GM21619 (cell line): Measurements from ENCODE around the gene SLC6A1.

Experiments used
- ATAC-seq: cut with Tn5 transposase; IDR thresholded peaks from one replicate; pipeline ENCODE4 v1.9.1; 2021; ENCODE audit not compliant: unreplicated experiment

SLC6A1 gene

GRCh38 chr3:11015369-11015768 lies 22.8 kb downstream of the SLC6A1 start:
- ATAC-seq: no peak

- ATAC-seq: no peak
These were observed 24.2 kb downstream of the SLC6A1 start for GRCh38 chr3:11016727-11017126.

GRCh38 chr3:11019116-11019819 lies 26.7 kb downstream of the SLC6A1 start:
- ATAC-seq: no peak

- ATAC-seq: no peak
These were observed 28.2 kb downstream of the SLC6A1 start for GRCh38 chr3:11020764-11021163.

GRCh38 chr3:11021611-11022011 lies 29.1 kb downstream of the SLC6A1 start:
- ATAC-seq: no peak

- no peak for ATAC-seq
These were observed 29.6 kb downstream of the SLC6A1 start for GRCh38 chr3:11022115-11022514.

GRCh38 chr3:11024181-11024580 lies 31.6 kb downstream of the SLC6A1 start:
- no peak for ATAC-seq

GRCh38 chr3:11029948-11030347 lies 37.4 kb downstream of the SLC6A1 start:
- no peak for ATAC-seq

- ATAC-seq: no peak
These were observed 41.3 kb downstream of the SLC6A1 start for GRCh38 chr3:11033871-11034270.

- ATAC-seq: no peak
These were observed 41.9 kb downstream of the SLC6A1 start for GRCh38 chr3:11034309-11034985.

- ATAC-seq: no peak
These were observed 43.4 kb downstream of the SLC6A1 start for GRCh38 chr3:11035757-11036505.

GRCh38 chr3:11037241-11037873 lies 44.8 kb downstream of the SLC6A1 start:
- ATAC-seq: no peak

- no peak for ATAC-seq
These were observed 45.4 kb downstream of the SLC6A1 start for GRCh38 chr3:11037976-11038375.

GRCh38 chr3:11045536-11045935 lies 53.0 kb downstream of the SLC6A1 start:
- no peak for ATAC-seq

- no peak for ATAC-seq
These were observed 55.0 kb downstream of the SLC6A1 start for GRCh38 chr3:11047500-11047899.

GRCh38 chr3:11050666-11051323 lies 58.2 kb downstream of the SLC6A1 start:
- ATAC-seq: no peak

- ATAC-seq: no peak
These were observed 61.5 kb downstream of the SLC6A1 start for GRCh38 chr3:11053926-11054503.

GRCh38 chr3:11054739-11055438 lies 62.3 kb downstream of the SLC6A1 start:
- no peak for ATAC-seq

GRCh38 chr3:11055496-11055895 lies 62.9 kb downstream of the SLC6A1 start:
- no peak for ATAC-seq

- no peak for ATAC-seq
These were observed 64.0 kb downstream of the SLC6A1 start for GRCh38 chr3:11056531-11057050.
